HFFc6 (cell line): ENCODE data around the gene FGFRL1. TPM values are rescaled to one million over a fixed set of nuclear protein-coding genes. Genes with fewer than 3 reads are reported as not detected.

Experiments used
- DNase-seq: peaks from one replicate; pipeline ENCODE4 v3.0.0-alpha.2; 2018
- H3K27ac Mint-ChIP-seq: 2 replicates; pipeline ENCODE4 v1.8.0; 2020; ENCODE audit warnings: mild to moderate bottlenecking, mixed read lengths
- H3K27me3 Mint-ChIP-seq: 2 replicates; pipeline ENCODE4 v1.8.0; 2021; ENCODE audit warnings: mild to moderate bottlenecking, moderate library complexity, mixed read lengths; ENCODE audit not compliant: insufficient read depth
- H3K36me3 Mint-ChIP-seq: 2 replicates; pipeline ENCODE4 v1.8.0; 2021; ENCODE audit warnings: low read depth, mixed read lengths
- H3K4me1 Mint-ChIP-seq: 2 replicates; pipeline ENCODE4 v1.8.0; 2020; ENCODE audit warnings: low read depth, mixed read lengths
- H3K4me3 Mint-ChIP-seq: 2 replicates; pipeline ENCODE4 v1.8.0; 2020; ENCODE audit warnings: mild to moderate bottlenecking, moderate library complexity, mixed read lengths
- H3K9me3 Mint-ChIP-seq: 2 replicates; pipeline ENCODE4 v1.8.0; 2020; ENCODE audit warnings: mild to moderate bottlenecking, mixed read lengths
- total RNA-seq, 6 experiments: library from RNA; stranded (reverse); fragmentation: NEBNext Ultra II Directional; extraction: Animal tissue kit (Norgen Biotek cat#: 25700); gene quantifications; 2 replicates in 1 of 6; 3 replicates in 5 of 6; pipeline ENCODE4 v1.2.3, GENCODE V29; 2021
- TF ChIP-seq, protein P1 (sequence below): fragments of 200-600 bp; sonication (generic); IDR thresholded peaks from 2 replicates; pipeline ENCODE4 v1.5.0; 2021; ENCODE audit warnings: antibody characterized with exemption, mild to moderate bottlenecking

Gene FGFRL1
- total RNA-seq, 6 experiments from 2014 or later, result 15.4 to 40.8 (median 17.3) TPM

GRCh38 chr4:968621-969394 lies 42.6 kb upstream of the FGFRL1 start:
- Mint-ChIP-seq H3K9me3 (no peaks in the 10 kb centered on the region), H3K27me3 (no peaks in the 10 kb centered on the region; the same call in 1 of the 2 replicates), H3K27ac (no peak overlapping the region), H3K4me1 (peaks cover 7% of the 10 kb centered on the region), H3K4me3 (no peak overlapping the region), H3K36me3 (no peaks in the 10 kb centered on the region; the same call in 1 of the 2 replicates)
- TF ChIP-seq, protein P1, sequence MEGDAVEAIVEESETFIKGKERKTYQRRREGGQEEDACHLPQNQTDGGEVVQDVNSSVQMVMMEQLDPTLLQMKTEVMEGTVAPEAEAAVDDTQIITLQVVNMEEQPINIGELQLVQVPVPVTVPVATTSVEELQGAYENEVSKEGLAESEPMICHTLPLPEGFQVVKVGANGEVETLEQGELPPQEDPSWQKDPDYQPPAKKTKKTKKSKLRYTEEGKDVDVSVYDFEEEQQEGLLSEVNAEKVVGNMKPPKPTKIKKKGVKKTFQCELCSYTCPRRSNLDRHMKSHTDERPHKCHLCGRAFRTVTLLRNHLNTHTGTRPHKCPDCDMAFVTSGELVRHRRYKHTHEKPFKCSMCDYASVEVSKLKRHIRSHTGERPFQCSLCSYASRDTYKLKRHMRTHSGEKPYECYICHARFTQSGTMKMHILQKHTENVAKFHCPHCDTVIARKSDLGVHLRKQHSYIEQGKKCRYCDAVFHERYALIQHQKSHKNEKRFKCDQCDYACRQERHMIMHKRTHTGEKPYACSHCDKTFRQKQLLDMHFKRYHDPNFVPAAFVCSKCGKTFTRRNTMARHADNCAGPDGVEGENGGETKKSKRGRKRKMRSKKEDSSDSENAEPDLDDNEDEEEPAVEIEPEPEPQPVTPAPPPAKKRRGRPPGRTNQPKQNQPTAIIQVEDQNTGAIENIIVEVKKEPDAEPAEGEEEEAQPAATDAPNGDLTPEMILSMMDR, result no peak
- DNase-seq, result no peak

- TF ChIP-seq, protein P1, result no peak
- Mint-ChIP-seq H3K36me3 (no peaks in the 10 kb centered on the region; the same call in 1 of the 2 replicates), H3K27me3 (no peaks in the 10 kb centered on the region; the same call in 1 of the 2 replicates), H3K4me3 (no peak overlapping the region), H3K4me1 (peaks cover 7% of the 10 kb centered on the region), H3K9me3 (no peaks in the 10 kb centered on the region), H3K27ac (no peak overlapping the region)
- DNase-seq, result no peak
Measured at GRCh38 chr4:970046-970745, 41.2 kb upstream of the FGFRL1 start.

DNA sequence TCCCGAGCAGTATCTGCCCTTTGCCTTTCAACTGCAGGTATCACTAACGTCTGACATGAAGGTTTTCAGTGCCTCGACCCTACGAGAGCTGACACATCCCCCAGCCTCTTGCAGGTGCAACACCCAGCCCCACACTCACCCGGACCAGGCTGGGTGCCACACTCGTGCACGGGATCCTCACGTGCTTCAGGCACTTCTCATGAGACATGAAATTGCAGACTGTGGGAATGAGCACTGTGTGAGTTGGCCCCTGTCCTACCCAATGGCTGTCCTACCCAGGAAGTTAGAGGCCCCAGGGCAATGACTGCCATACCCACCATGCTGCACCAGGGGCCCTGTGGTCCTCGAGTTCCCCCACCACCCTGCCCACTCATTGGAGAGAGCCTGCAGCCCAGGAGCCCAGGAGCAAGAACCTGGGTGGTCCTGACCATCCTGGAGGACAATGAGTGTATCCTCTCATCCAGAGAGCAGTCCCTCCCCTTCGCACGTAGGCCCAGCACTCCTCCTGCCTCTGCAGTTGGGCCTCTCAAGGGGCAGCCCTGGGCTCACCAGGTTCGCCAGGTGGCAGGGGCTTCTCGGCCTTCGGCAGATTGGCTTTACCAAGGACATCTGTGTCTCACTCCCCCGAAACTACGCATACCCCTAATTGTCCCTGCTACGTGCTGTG lies 40.4 kb upstream of the FGFRL1 start:
- no peaks in the 10 kb centered on the region; the same call in 1 of the 2 replicates for H3K27me3 Mint-ChIP-seq
- no peaks in the 10 kb centered on the region for H3K9me3 Mint-ChIP-seq
- no peak overlapping the region for H3K27ac Mint-ChIP-seq
- H3K4me1 Mint-ChIP-seq, result peaks cover 7% of the 10 kb centered on the region
- TF ChIP-seq, protein P1, result no peak
- no peaks in the 10 kb centered on the region; the same call in 1 of the 2 replicates for H3K36me3 Mint-ChIP-seq
- H3K4me3 Mint-ChIP-seq, result no peak overlapping the region
- no peak for DNase-seq

- Mint-ChIP-seq H3K27ac (no peak overlapping the region), H3K9me3 (no peaks in the 10 kb centered on the region), H3K4me3 (peak overlapping the region; percentile 73), H3K27me3 (no peaks in the 10 kb centered on the region), H3K4me1 (peaks cover 7% of the 10 kb centered on the region), H3K36me3 (no peaks in the 10 kb centered on the region; the same call in 1 of the 2 replicates)
- DNase-seq, result no peak
- TF ChIP-seq, protein P1, result no peak
Measured at GRCh38 chr4:971666-972500, 39.5 kb upstream of the FGFRL1 start.
